ENCODE results near the gene ABCF3.

The ABCF3 gene

DNA sequence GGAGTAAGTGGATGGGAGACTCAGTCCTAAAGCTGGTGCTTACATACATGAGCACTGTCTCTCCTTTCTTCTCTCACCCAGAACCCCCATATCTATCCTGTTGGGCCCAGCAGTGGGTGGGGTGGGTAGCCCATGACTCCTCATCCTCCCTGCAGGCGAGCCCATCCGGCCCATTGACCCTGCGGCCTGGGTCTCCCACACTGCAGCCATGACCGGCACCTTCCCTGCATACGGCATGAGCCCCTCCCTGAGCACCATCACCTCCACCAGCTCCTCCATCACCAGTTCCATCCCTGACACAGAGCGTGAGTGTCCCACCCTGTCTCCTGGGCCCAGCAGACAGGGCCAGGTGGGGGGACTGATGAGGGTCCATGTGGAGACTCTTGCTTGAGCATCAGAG is 19.3 kb upstream of the ABCF3 start:
- TF ChIP-seq, protein P1, sequence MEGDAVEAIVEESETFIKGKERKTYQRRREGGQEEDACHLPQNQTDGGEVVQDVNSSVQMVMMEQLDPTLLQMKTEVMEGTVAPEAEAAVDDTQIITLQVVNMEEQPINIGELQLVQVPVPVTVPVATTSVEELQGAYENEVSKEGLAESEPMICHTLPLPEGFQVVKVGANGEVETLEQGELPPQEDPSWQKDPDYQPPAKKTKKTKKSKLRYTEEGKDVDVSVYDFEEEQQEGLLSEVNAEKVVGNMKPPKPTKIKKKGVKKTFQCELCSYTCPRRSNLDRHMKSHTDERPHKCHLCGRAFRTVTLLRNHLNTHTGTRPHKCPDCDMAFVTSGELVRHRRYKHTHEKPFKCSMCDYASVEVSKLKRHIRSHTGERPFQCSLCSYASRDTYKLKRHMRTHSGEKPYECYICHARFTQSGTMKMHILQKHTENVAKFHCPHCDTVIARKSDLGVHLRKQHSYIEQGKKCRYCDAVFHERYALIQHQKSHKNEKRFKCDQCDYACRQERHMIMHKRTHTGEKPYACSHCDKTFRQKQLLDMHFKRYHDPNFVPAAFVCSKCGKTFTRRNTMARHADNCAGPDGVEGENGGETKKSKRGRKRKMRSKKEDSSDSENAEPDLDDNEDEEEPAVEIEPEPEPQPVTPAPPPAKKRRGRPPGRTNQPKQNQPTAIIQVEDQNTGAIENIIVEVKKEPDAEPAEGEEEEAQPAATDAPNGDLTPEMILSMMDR (IDR thresholded peaks at IDR 0.05; ENCODE audit: extremely low read depth, insufficient read depth, missing control alignments), result no peak
- DNase-seq (ENCODE audit: low spot score), result no peak
- in situ Hi-C loops (cut with MboI; ENCODE audit: low pct_unique_long_range_greater_than_20kb, low sequenced_read_pairs, unreplicated experiment), result no loop called here

DNA sequence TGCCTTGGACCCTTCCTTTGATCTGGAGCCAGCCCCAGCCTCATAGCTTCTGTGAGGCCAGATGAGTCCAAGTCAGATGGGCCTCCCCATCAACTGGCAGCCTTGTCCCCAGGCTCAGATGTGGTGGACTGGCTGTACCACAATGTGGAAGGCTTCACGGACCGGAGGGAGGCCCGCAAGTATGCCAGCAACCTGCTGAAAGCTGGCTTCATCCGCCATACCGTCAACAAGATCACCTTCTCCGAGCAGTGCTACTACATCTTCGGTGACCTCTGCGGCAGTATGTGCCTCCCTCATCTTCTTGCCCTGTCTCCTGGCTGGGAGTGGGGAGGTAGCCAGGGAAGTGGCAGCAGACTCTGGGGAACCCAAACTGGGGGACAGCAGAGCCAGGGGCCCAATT is 18.2 kb upstream of the ABCF3 start:
- TF ChIP-seq, protein P1 (IDR thresholded peaks at IDR 0.05; ENCODE audit: extremely low read depth, insufficient read depth, missing control alignments), result no peak
- in situ Hi-C loops (cut with MboI; ENCODE audit: low pct_unique_long_range_greater_than_20kb, low sequenced_read_pairs, unreplicated experiment), result no loop called here
- no peak for DNase-seq (ENCODE audit: low spot score)

DNA sequence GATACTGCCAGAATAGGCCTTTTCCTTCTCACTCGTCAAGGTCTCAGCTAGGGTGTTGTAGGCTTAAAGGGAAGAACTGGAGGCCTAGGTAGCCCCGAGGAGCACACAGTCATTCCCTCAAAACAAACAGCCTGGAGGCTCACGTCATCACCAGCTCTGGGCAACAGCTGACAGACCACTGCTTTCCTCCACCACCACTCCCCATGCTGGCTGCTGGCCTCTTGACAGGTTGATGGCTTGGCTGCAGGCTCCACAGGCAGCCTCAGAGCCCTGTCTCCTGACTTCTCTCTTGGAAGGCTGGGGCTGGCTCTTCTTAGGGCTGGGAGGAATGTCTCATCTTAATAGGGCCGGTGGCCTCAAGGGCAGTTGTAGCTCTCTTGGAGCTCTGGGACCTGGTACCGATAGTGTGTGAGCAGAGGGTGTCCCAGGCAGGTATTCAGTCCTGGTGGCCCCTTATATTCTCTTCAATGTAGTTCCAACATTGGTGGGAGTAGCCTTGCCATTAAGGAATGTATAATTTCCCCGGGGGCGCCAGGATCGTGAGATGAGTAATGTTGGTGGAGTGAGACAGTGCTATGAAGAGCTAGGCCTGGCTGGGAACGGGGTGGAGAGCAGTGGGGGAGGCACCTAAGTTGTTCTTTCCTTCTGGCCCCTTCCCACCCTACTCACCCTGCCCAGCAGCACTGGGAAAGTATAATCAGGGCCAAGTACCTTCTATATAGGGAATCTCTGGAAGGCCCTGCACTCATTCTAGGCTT is 17.5 kb upstream of the ABCF3 start:
- TF ChIP-seq, protein P1 (IDR thresholded peaks at IDR 0.05; ENCODE audit: extremely low read depth, insufficient read depth, missing control alignments), result no peak
- in situ Hi-C loops (cut with MboI; ENCODE audit: low pct_unique_long_range_greater_than_20kb, low sequenced_read_pairs, unreplicated experiment), result no loop called here
- no peak for DNase-seq (ENCODE audit: low spot score)

DNA sequence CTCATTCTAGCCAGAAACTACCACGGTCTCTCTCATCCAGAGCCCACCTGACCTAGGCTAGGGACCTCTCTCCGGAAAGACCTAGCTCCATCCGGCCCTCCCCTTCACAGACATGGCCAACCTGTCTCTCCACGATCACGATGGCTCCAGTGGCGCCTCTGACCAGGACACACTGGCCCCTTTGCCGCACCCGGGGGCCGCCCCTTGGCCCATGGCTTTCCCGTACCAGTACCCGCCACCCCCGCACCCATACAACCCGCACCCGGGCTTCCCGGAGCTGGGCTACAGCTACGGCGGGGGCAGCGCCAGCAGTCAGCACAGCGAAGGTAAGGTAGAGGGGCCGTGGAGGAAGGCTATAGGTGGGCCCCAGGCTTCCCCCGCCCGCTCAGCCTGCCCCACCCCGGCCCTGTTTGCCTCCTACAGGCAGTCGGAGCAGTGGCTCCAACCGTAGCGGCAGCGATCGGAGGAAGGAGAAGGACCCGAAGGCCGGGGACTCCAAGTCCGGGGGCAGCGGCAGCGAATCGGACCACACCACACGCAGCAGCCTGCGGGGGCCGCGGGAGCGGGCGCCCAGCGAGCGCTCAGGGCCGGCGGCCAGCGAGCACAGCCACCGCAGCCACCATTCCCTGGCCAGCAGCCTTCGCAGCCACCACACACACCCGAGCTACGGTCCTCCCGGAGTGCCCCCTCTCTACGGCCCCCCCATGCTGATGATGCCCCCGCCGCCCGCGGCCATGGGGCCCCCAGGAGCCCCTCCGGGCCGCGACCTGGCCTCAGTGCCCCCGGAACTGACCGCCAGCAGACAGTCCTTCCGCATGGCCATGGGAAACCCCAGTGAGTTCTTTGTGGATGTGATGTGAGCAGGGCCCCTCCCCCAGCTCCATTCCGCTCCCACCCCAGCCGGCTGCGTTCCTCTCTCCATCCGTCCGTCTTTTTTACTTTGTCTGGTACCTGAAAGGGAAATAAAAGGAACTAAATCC is 15.8 kb upstream of the ABCF3 start:
- in situ Hi-C loops (cut with MboI; ENCODE audit: low pct_unique_long_range_greater_than_20kb, low sequenced_read_pairs, unreplicated experiment), result no loop called here
- TF ChIP-seq, protein P1 (IDR thresholded peaks at IDR 0.05; ENCODE audit: extremely low read depth, insufficient read depth, missing control alignments), result no peak
- DNase-seq (ENCODE audit: low spot score), result no peak

DNA sequence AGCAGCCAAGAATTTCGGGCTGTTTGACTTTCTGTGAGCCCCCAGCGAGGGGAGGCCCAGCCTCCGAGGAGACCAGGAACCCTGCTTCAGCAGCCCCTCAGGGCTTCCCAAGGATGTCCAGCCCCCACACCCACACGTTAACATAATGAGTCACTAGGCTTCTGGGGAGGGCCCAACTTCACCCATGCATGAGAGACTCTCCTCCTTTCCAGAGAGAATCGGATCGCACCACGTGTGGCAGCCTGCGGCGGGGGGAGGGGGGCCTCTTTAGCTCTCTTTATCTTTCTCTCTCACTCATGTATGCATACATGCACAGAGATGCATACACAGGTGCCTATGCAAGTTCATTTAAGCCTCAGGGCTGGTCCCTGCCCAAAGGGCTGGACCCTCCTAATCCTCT is 14.4 kb upstream of the ABCF3 start:
- DNase-seq (ENCODE audit: low spot score), result peak; percentile 56
- TF ChIP-seq, protein P1 (IDR thresholded peaks at IDR 0.05; ENCODE audit: extremely low read depth, insufficient read depth, missing control alignments), result no peak
- in situ Hi-C loops (cut with MboI; ENCODE audit: low pct_unique_long_range_greater_than_20kb, low sequenced_read_pairs, unreplicated experiment), result no loop called here

DNA sequence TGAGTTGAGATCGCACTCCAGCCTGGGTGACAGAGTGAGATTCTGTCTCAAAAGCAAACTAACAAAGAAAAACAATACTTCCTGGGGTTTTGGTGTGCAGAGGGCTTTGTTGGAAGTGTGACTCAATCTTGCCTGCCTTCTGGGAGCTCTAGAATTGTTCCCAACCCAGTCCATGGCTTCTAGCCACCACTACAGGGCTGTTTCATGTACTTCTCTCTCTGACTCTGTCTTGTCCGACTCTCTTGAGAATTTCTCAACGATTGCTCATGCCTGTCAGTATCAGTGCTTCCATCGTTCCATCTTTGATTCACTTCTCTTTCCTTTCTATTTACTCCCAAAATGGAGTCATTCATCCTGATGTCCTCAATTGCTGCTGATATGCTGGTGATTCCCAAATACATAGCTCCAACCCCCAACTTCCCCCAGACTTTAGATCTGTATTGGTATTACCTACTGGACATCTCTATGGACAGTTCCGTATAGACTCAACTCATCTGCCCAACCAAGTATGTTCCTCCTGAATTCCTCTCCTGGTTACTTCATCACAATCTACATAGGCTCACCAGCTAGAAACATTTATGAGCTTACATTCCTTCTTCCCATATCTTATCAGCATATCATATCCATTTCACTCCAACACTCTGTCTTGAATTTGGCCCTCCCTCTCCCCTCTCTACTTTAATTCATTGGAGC is 13.2 kb upstream of the ABCF3 start:
- TF ChIP-seq, protein P1 (IDR thresholded peaks at IDR 0.05; ENCODE audit: extremely low read depth, insufficient read depth, missing control alignments), result no peak
- DNase-seq (ENCODE audit: low spot score), result no peak
- in situ Hi-C loops (cut with MboI; ENCODE audit: low pct_unique_long_range_greater_than_20kb, low sequenced_read_pairs, unreplicated experiment), result no loop called here

Data from GM13977 (cell line).